ENCODE data around the gene MRPL38. TPM values are rescaled to one million over a fixed set of nuclear protein-coding genes. Genes with fewer than 3 reads are reported as not detected.

Gene MRPL38
- total RNA-seq, 1 experiment from 2014 or later, result 108 TPM

- no peak overlapping the region for H3K23ac ChIP-seq (ENCODE audit: insufficient read length, low read depth, low read length)
- H2AFZ ChIP-seq (ENCODE audit: low read length), result no peak overlapping the region
- H2AK5ac ChIP-seq (ENCODE audit: insufficient read length, low read length), result no peak overlapping the region
- H4K5ac ChIP-seq (ENCODE audit: insufficient read length, low read depth, low read length), result no peak overlapping the region
- no peak overlapping the region for H3K14ac ChIP-seq (ENCODE audit: insufficient read depth, low read length)
- no peak overlapping the region for H3K9ac ChIP-seq (ENCODE audit: extremely low read depth, insufficient read length, low read length)
- no peaks in the 10 kb centered on the region for H3K9me3 Mint-ChIP-seq
- no peak overlapping the region for H2BK15ac ChIP-seq (ENCODE audit: low read depth, low read length)
- DNase-seq, result no peak
- H3K27ac Mint-ChIP-seq, result no peak overlapping the region
- H4K20me1 ChIP-seq (ENCODE audit: control insufficient read depth, insufficient read depth, insufficient read length), result no peaks in the 10 kb centered on the region
- no peaks in the 10 kb centered on the region for H3K27me3 ChIP-seq (ENCODE audit: insufficient read depth, low read length)
- no peaks in the 10 kb centered on the region for H3K27me3 Mint-ChIP-seq (ENCODE audit: low read depth)
- H3K4me1 ChIP-seq (ENCODE audit: insufficient read depth, low read length), result no peaks in the 10 kb centered on the region
- no peak overlapping the region for H3K18ac ChIP-seq (ENCODE audit: insufficient read length, low read depth, low read length)
- WGBS (ENCODE audit: extremely low coverage, insufficient read length, low lambda C conversion rate), result no CpG with 5 or more reads among the region's 8 CpGs
- no peak overlapping the region for H2BK12ac ChIP-seq (ENCODE audit: insufficient read length, low read depth, low read length)
- H3K56ac ChIP-seq (ENCODE audit: insufficient read length, low read depth, low read length), result no peak overlapping the region
- no peak overlapping the region for H3K4ac ChIP-seq (ENCODE audit: low read depth, low read length)
- no peak overlapping the region for H2BK5ac ChIP-seq (ENCODE audit: insufficient read length, low read length)
- no peaks in the 10 kb centered on the region for H3K23me2 ChIP-seq (ENCODE audit: insufficient read length, low read depth, low read length, poor library complexity, severe bottlenecking)
- H4K8ac ChIP-seq (replicated peaks; ENCODE audit: insufficient read length, low read depth, low read length), result no peak overlapping the region
- no peak overlapping the region for H4K91ac ChIP-seq (ENCODE audit: insufficient read length, low read depth, low read length)
- H3K79me1 ChIP-seq (ENCODE audit: insufficient read depth, low read depth, low read length, poor library complexity, severe bottlenecking), result peaks cover 2% of the 10 kb centered on the region
- H3K4me1 Mint-ChIP-seq, result peaks cover 0 to 3% of the 10 kb centered on the region in 2 experiments; a peak in 2 of 4 replicates
- no peak overlapping the region for H2BK20ac ChIP-seq (ENCODE audit: low read depth, low read length, poor library complexity, severe bottlenecking)
- H3K9me3 ChIP-seq (ENCODE audit: control insufficient read depth, low read depth, low read length), result no peaks in the 10 kb centered on the region
- no peak overlapping the region for H3T11ph ChIP-seq (ENCODE audit: low read length)
- no peaks in the 10 kb centered on the region for H3K79me2 ChIP-seq (ENCODE audit: insufficient read depth, low read length)
- no peak overlapping the region for H3K27ac ChIP-seq (ENCODE audit: insufficient read length, low read depth, low read length)
- H2BK120ac ChIP-seq (ENCODE audit: low read depth, low read length, poor library complexity, severe bottlenecking), result no peak overlapping the region
- no peak overlapping the region for H3K4me2 ChIP-seq (ENCODE audit: insufficient read depth, insufficient read length, low read length)
- TF ChIP-seq, protein P1, sequence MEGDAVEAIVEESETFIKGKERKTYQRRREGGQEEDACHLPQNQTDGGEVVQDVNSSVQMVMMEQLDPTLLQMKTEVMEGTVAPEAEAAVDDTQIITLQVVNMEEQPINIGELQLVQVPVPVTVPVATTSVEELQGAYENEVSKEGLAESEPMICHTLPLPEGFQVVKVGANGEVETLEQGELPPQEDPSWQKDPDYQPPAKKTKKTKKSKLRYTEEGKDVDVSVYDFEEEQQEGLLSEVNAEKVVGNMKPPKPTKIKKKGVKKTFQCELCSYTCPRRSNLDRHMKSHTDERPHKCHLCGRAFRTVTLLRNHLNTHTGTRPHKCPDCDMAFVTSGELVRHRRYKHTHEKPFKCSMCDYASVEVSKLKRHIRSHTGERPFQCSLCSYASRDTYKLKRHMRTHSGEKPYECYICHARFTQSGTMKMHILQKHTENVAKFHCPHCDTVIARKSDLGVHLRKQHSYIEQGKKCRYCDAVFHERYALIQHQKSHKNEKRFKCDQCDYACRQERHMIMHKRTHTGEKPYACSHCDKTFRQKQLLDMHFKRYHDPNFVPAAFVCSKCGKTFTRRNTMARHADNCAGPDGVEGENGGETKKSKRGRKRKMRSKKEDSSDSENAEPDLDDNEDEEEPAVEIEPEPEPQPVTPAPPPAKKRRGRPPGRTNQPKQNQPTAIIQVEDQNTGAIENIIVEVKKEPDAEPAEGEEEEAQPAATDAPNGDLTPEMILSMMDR (conservative IDR thresholded peaks at IDR 0.05), result no peak
- H3K4me3 Mint-ChIP-seq, result no peak overlapping the region
- peaks cover 23 to 77% (median 59%) of the 10 kb centered on the region in 3 experiments; a peak in 6 of 7 replicates for H3K36me3 Mint-ChIP-seq (ENCODE audit: insufficient read depth in 1 of 3, low read depth in 3 of 3)
Measured at GRCh38 chr17:75950855-75951554, 46.3 kb upstream of the MRPL38 start.
